Activated naive CD8-positive, alpha-beta T cell treated with anti-CD3 and anti-CD28 coated beads, Interleukin-2, amount 50 U/mL, for 16 hours (primary cell): ENCODE results near the gene CFAP58.

Experiments used
- DNase-seq: peaks from one replicate; pipeline ENCODE4 v3.0.0-alpha.2; 2020; ENCODE audit warnings: low read depth, low spot score

Gene CFAP58

DNA sequence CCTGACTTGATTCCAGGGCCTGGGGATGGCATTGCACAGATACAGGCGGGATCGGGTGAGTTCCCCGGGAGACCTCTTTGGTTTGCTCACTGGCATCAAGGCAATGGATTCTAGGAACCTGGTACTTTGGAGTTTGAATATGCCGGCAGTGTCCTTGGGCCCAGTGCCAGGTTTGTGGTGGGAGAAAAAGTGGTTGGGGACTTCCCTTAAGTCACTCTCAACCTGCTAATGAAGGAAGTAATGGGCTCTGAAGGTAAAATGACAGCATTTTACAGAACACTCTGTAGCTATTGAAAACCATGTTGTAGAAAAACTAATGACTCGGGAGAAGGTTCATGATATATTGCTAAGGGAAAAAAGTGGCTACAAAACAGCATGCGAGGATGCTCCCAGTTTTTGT is 129.9 kb downstream of the CFAP58 start:
- no peak for DNase-seq

DNA sequence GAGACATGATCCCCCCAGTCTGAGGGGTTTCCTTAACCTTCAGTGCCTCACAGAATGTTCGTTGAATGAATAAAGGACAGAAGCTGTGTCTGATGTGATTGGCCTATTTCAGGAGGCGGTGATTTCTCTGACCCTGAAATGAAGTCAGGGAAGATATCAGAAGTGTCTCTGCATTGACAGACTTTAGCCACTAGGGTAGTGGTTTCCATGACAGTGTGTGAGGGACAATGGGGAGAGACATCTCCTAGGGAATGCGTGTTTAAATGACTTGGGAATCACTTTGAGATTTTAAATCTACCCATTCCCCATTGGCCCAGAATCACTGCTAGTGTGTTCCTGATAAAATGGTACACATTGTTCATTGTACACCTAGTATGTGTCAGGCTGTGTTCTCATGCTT is 132.0 kb downstream of the CFAP58 start:
- DNase-seq = no peak

DNA sequence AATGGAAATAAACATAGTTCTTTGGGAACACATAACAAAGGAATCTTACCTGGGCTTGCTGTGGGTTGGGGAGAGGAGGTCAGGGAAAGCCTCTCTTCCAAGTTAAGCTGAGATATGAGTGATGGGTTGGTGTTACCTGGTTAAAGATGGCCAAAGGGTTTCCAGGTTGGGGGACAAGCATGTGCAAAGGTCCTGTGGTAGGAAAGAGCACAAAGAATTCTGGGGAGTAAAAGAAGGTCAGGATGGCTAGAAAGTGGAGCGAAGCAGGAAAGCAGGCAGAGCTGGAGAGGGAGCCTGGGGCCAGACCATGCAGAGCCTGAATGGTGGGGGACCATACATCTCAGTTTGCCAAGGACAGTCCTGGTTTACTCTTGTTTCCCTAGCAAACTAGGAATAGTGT is 133.2 kb downstream of the CFAP58 start:
- no peak for DNase-seq

DNA sequence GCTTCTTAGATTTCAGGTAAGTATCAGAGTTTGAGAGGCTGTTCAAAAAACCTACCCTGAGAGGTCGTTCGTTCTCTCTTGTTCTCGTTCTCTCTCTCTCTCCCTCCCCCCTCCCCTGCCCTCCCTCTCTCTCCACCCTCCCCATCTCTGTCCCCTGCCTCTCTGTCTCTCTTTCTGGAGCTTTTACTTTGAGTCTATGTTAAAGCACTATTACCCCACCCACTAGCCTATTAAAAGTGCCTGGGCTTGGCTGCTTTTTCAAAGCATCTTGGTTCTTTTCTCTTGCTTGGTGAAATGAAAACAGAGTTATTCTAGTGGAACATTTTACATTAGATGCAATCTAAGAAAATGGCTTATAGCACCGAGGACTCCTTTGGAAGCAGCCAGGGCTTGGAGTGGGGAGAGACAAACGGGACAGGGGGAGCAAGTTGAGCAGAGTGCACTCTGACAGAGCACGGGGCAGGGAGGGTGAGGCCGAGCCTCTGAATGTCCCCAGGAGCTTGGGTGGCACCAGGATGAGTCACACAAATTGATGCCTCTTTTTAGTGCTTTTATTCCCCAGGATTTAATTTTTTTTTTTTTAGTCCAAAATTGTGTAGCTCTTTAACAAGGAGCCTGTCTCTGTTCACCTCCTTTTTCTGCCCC is 134.3 kb downstream of the CFAP58 start:
- no peak for DNase-seq

DNA sequence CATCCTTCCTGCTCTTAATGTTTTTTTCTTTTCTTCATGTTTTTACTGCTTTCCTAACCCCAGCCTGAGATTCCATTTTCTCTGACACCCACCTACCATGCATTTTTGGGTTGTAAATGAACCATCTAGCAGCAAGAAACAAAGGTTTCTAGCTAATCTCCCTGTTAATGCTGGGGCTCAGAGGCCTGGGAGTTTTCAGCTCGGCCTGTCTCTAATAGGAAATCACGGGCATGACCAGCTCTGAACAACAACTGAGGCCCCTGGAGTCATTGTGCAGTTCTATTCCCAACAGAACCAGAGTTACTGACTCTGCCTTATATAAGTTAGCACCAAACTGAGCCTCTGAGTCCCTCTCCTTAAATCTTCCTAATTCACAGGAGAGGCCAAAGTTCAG is 134.8 kb downstream of the CFAP58 start:
- DNase-seq = no peak

DNA sequence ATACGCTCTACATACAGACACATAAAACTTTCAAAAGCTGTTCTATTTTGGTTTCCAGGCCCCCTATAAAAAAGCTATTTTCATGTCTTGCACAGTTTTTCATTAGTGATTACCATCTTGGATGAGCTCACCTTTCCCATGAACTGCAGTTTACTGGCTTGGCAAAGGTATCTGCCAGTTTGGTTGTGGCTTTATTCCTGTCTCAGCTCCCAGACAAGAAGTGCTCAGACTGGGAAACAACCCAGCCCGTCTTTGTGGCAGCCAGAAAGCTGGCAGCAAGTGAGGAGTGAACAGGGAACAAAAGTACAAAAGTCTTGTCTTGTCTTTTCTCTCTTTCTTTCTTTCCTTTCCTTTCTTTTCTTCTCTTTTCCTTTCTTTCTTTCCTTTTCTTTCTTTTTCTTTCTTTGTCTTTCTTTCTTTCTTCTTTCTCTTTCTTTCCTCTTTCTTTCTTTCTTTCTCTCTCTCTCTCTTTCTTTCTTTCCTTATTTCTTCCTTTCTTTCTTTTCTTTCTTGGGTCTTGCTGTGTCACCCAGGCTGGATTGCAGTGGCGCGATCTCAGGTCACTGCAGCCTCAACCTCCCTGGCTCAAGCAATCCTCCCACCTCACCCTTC is 138.8 kb downstream of the CFAP58 start:
- no peak for DNase-seq

DNA sequence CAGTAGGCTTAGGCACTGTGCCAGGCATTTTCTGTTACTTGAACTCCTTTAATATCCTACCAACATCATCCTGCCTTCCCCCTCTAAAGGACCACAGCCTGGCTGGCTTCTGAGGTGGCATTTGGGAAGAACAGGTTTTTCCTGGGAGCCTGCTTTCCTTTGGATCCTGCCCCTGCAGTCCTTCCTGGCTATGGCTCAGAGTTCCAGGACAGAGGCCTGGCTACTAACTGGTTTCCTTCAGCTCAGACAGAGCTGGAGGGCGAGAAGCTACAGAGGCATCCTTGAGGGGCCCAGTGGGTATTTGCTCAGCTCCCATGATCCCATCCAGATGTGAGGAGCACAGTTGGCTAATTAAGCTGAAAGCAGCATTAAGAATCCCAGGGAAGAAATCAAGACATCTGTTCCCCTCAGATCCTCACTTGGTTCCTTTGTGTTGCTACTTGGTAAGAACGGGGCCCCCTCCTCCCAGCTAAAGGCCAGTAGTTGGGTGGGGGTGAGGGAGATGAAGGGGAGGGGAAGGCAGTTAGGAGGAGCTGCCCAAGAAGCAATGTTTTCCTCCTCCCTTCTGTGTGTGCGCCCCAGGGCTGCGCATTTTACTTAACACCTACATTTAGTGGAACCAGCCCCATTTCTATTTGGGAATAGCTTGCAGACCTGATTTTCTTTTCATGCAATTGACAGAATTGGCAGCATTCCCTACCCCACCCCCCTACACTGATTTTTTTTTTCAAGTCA is 144.9 kb downstream of the CFAP58 start:
- DNase-seq = no peak

DNA sequence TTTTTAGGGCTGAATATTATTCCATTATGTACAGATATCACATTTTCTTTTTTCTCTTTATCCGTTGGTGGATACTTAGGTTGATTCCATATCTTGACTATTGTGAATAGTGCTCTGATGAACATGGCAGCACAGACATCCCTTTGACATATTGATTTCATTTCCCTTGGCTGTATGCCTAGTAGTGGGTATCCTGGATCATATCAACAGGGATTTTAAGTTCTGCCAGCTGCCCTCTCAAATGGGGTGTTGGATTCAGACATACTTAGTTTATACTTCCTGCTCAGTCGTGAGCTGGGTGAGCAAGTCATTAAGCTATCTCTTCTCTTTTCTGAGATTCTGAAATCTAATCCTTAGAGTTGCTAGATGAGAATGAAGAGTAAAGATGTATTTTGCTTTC is 147.8 kb downstream of the CFAP58 start:
- DNase-seq = no peak

DNA sequence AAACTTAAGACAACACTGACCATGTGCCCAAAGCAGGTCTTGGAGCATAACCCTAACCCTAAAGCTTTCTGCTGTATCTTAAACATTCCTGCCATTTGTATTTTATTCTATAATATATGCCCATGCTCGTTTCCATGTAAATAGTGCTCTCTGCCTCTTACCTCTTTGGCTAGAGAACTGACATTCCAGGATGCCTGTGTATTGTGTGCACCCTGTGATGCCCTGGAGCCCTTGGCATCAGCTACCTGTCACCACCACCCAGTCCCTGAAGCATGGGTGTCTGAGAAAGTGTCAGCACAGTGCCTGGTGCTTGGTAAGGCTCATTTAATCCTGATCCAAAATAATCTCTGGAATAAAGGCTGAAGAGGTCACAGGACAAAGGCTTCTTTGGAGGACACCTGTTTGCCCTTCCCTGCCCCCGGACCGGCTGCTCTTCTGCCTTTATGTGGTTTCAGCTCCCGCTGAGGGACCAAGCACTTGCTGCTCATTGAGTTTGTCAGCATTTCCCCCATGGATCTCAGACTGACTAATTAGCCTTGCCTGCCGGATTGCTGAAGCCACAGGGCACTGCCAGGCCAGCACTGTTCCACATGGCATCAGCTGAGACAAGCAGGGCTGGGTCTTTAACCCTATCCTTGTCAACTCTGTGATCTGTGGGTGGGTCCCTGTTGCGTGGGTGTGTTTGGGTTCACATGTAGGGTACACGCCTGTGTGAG is 148.4 kb downstream of the CFAP58 start:
- DNase-seq = no peak

DNA sequence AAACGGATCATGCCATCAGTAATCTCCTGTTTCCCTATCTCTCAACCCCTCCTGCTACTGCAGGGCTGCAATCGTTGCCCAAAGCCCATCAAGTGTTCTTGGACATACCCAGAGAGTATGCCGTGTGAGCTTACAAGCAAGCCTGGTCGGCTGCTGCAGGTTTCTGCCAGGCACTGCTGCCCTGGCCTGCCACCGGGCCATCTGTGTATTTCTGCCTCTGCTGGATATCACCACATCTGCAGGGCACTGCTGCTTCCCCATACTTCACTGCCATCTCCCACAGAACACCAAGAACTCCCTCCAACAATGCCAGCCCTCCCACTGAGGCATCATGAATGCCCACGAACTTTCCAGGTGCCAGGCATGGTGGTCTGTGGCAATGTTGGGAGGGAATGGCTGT is 149.3 kb downstream of the CFAP58 start:
- DNase-seq = no peak
